Muscle of leg (tissue), 11 donors: ENCODE measurements around the gene CALCA. TPM values are rescaled to one million over a fixed set of nuclear protein-coding genes. Genes with fewer than 3 reads are reported as not detected.

Experiments
- DNase-seq: peaks from one replicate; pipeline ENCODE4 v3.0.0; 2013
- H3K27ac ChIP-seq: one replicate; pipeline ENCODE4 v1.5.1; 2013; ENCODE audit warnings: mild to moderate bottlenecking, low read length, control low read depth
- H3K27me3 ChIP-seq: one replicate; pipeline ENCODE4 v1.6.1; 2013; ENCODE audit warnings: low read length; ENCODE audit not compliant: control insufficient read depth, insufficient read depth
- H3K36me3 ChIP-seq: one replicate; pipeline ENCODE4 v1.6.1; 2013; ENCODE audit warnings: low read length; ENCODE audit not compliant: control insufficient read depth, insufficient read depth
- H3K4me1 ChIP-seq: one replicate; pipeline ENCODE4 v1.6.1; 2013; ENCODE audit warnings: low read length; ENCODE audit not compliant: control insufficient read depth, insufficient read depth
- H3K4me3 ChIP-seq: one replicate; pipeline ENCODE4 v1.5.1; 2013; ENCODE audit warnings: low read length, control low read depth
- H3K9me3 ChIP-seq: replicated peaks from 2 replicates; pipeline ENCODE4 v1.6.1; 2013; ENCODE audit warnings: low read depth, low read length; ENCODE audit not compliant: control insufficient read depth
- WGBS: methylation state at CpG from one replicate; pipeline ENCODE4 v1.1.5; 2013; ENCODE audit warnings: missing lambda C conversion rate; ENCODE audit not compliant: insufficient coverage; 5-methylcytosine and 5-hydroxymethylcytosine counted together
- polyA plus RNA-seq, 8 donors: library from polyadenylated mRNA; unstranded; fragments of 120-200 nt; gene quantifications; one replicate each; pipeline versions ENCODE4 v1.2.1 to v1.2.3, GENCODE V29; 2013; ENCODE audit warnings: inconsistent platforms in 1 of 8, low replicate concordance in 1 of 8; ENCODE audit not compliant: insufficient read length in 8 of 8, insufficient read depth in 1 of 8
- total RNA-seq: library from RNA; stranded (reverse); fragments of 120-200 nt; gene quantifications from one replicate; pipeline ENCODE4 v1.2.4, GENCODE V29; 2013

The CALCA gene
- total and polyA plus RNA-seq, 9 donors, result 0.08 TPM; not detected in 8

- H3K27me3 ChIP-seq, result no peaks in the 10 kb centered on the region
- 90% methylated on average over 2 of the region's 4 CpGs for WGBS
- no peaks in the 10 kb centered on the region for H3K9me3 ChIP-seq
- DNase-seq, result no peak
- H3K27ac ChIP-seq, result no peak overlapping the region
- H3K4me3 ChIP-seq, result no peak overlapping the region
- H3K36me3 ChIP-seq, result no peaks in the 10 kb centered on the region
- no peaks in the 10 kb centered on the region for H3K4me1 ChIP-seq
Measured at GRCh38 chr11:14949437-14950147, 22.6 kb downstream of the CALCA start.

- H3K4me3 ChIP-seq, result no peak overlapping the region
- H3K4me1 ChIP-seq, result no peaks in the 10 kb centered on the region
- H3K27me3 ChIP-seq, result no peaks in the 10 kb centered on the region
- H3K27ac ChIP-seq, result no peak overlapping the region
- 75% methylated on average over 2 of the region's 3 CpGs for WGBS
- no peaks in the 10 kb centered on the region for H3K9me3 ChIP-seq
- no peaks in the 10 kb centered on the region for H3K36me3 ChIP-seq
- no peak for DNase-seq
Measured at GRCh38 chr11:14942745-14943144, 29.4 kb downstream of the CALCA start.

- 30% methylated on average over 1 of the region's 1 CpG for WGBS
- no peaks in the 10 kb centered on the region for H3K4me1 ChIP-seq
- no peak for DNase-seq
- H3K27ac ChIP-seq, result no peak overlapping the region
- H3K36me3 ChIP-seq, result no peaks in the 10 kb centered on the region
- H3K27me3 ChIP-seq, result no peaks in the 10 kb centered on the region
- H3K9me3 ChIP-seq, result no peaks in the 10 kb centered on the region
- H3K4me3 ChIP-seq, result no peak overlapping the region
Measured at GRCh38 chr11:14938936-14939335, 33.2 kb downstream of the CALCA start.

- Histone ChIP-seq H3K4me1 (no peaks in the 10 kb centered on the region), H3K4me3 (no peak overlapping the region), H3K9me3 (no peaks in the 10 kb centered on the region), H3K27me3 (no peaks in the 10 kb centered on the region), H3K27ac (no peak overlapping the region), H3K36me3 (no peaks in the 10 kb centered on the region)
- no CpG with 5 or more reads among the region's 1 CpG for WGBS
- no peak for DNase-seq
Measured at GRCh38 chr11:14934641-14935351, 37.4 kb downstream of the CALCA start.

GRCh38 chr11:14932447-14932846, 39.7 kb downstream of the CALCA start:
- no peak overlapping the region for H3K4me3 ChIP-seq
- H3K27ac ChIP-seq, result no peak overlapping the region
- no peaks in the 10 kb centered on the region for H3K9me3 ChIP-seq
- no peaks in the 10 kb centered on the region for H3K4me1 ChIP-seq
- no peaks in the 10 kb centered on the region for H3K36me3 ChIP-seq
- no peaks in the 10 kb centered on the region for H3K27me3 ChIP-seq
- no peak for DNase-seq

GRCh38 chr11:14930369-14930768, 41.8 kb downstream of the CALCA start:
- Histone ChIP-seq H3K9me3 (no peaks in the 10 kb centered on the region), H3K27me3 (no peaks in the 10 kb centered on the region), H3K36me3 (no peaks in the 10 kb centered on the region), H3K27ac (no peak overlapping the region), H3K4me1 (no peaks in the 10 kb centered on the region), H3K4me3 (no peak overlapping the region)
- 50% methylated on average over 1 of the region's 2 CpGs for WGBS
- no peak for DNase-seq

GRCh38 chr11:14927146-14927545, 45.0 kb downstream of the CALCA start:
- Histone ChIP-seq H3K36me3 (no peaks in the 10 kb centered on the region), H3K4me1 (no peaks in the 10 kb centered on the region), H3K4me3 (no peak overlapping the region), H3K27me3 (no peaks in the 10 kb centered on the region), H3K27ac (no peak overlapping the region), H3K9me3 (no peaks in the 10 kb centered on the region)
- DNase-seq, result no peak

GRCh38 chr11:14924318-14924717, 47.8 kb downstream of the CALCA start:
- Histone ChIP-seq H3K36me3 (no peaks in the 10 kb centered on the region), H3K4me3 (no peak overlapping the region), H3K27ac (no peak overlapping the region), H3K9me3 (no peaks in the 10 kb centered on the region), H3K27me3 (no peaks in the 10 kb centered on the region), H3K4me1 (no peaks in the 10 kb centered on the region)
- no peak for DNase-seq
- WGBS, result no CpG with 5 or more reads among the region's 3 CpGs

Other genes with a start within 250 kb of the CALCA start
- 17.3 TPM for gene CYP2R1, start 80.1 kb downstream of the CALCA start, total RNA-seq
- 10 to 100 TPM; 10.1 to 16.7 (median 13.3) TPM for gene CYP2R1, start 80.1 kb downstream of the CALCA start, polyA plus RNA-seq
- 0.66 TPM for gene CALCB, start 101.2 kb upstream of the CALCA start, total RNA-seq
- under 1 TPM in 6 of 8 donors, not detected in 2; 0.15 to 0.87 (median 0.17) TPM for gene CALCB, start 101.2 kb upstream of the CALCA start, polyA plus RNA-seq
- 2.1 TPM for gene INSC, start 142.6 kb upstream of the CALCA start, total RNA-seq
- 1 to 10 TPM; 1.0 to 3.6 (median 1.7) TPM for gene INSC, start 142.6 kb upstream of the CALCA start, polyA plus RNA-seq